Measurements from ENCODE around the gene AP5Z1. TPM values are rescaled to one million over a fixed set of nuclear protein-coding genes. Genes with fewer than 3 reads are reported as not detected.

Gene AP5Z1
- total RNA-seq, 1 experiment from 2014 or later, result 38.3 TPM

DNA sequence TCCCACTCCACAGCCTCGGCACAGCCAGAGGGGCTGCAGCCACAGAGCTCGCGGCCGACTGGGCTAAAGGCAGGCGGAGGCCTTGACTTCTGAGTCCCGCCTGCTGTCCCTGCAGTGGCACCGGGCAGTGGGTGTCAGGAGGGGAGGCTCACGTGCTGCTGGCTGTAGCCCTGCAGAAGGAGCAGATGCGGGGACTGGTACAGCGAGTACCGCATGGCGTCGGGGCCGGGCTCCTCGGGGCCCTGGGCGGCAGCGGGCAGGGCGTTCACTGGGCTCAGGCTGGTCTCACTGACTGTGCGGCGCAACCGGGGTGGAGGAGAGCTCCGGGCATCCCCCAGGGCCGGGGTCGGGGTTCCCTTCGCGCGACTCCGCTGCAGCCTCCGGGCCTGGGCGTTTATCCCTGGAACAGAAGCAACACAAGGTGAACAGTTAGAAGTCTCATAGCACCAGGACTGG lies 60.8 kb downstream of the AP5Z1 start:
- H3K79me1 ChIP-seq (ENCODE audit: insufficient read depth, low read depth, low read length, poor library complexity, severe bottlenecking), result no peaks in the 10 kb centered on the region
- DNase-seq, result no peak

More for the DNA sequence above, 60.8 kb downstream of the AP5Z1 start:
- H3K23me2 ChIP-seq (ENCODE audit: insufficient read length, low read depth, low read length, poor library complexity, severe bottlenecking), result no peaks in the 10 kb centered on the region
- no peak overlapping the region for H2BK15ac ChIP-seq (ENCODE audit: low read depth, low read length)
- no peaks in the 10 kb centered on the region for H3K4me1 ChIP-seq (ENCODE audit: insufficient read depth, low read length)
- no CpG with 5 or more reads among the region's 30 CpGs for WGBS (ENCODE audit: extremely low coverage, insufficient read length, low lambda C conversion rate)
- no peak overlapping the region for H3K4ac ChIP-seq (ENCODE audit: low read depth, low read length)
- no peaks in the 10 kb centered on the region for H3K27me3 ChIP-seq (ENCODE audit: insufficient read depth, low read length)
- H2AFZ ChIP-seq (ENCODE audit: low read length), result no peak overlapping the region
- no peak overlapping the region for H4K8ac ChIP-seq (replicated peaks; ENCODE audit: insufficient read length, low read depth, low read length)
- no peak overlapping the region for H3K18ac ChIP-seq (ENCODE audit: insufficient read length, low read depth, low read length)
- H3K56ac ChIP-seq (ENCODE audit: insufficient read length, low read depth, low read length), result no peak overlapping the region
- no peak overlapping the region for H3K4me2 ChIP-seq (ENCODE audit: insufficient read depth, insufficient read length, low read length)
- Mint-ChIP-seq H3K27me3 (ENCODE audit: low read depth) (no peaks in the 10 kb centered on the region; the same call in 1 of the 2 replicates), H3K4me3 (no peak overlapping the region), H3K27ac (no peak overlapping the region; a peak in 1 of 7 replicates), H3K9me3 (no peaks in the 10 kb centered on the region), H3K4me1 (peaks cover 0 to 7% of the 10 kb centered on the region in 2 experiments; a peak in 3 of 4 replicates), H3K36me3 (ENCODE audit: insufficient read depth in 1 of 3, low read depth in 3 of 3) (no peaks in the 10 kb centered on the region)
- H3T11ph ChIP-seq (ENCODE audit: low read length), result no peak overlapping the region
- no peak overlapping the region for H2BK12ac ChIP-seq (ENCODE audit: insufficient read length, low read depth, low read length)
- no peak overlapping the region for H2BK20ac ChIP-seq (ENCODE audit: low read depth, low read length, poor library complexity, severe bottlenecking)
- H4K5ac ChIP-seq (ENCODE audit: insufficient read length, low read depth, low read length), result no peak overlapping the region
- H2BK120ac ChIP-seq (ENCODE audit: low read depth, low read length, poor library complexity, severe bottlenecking), result no peak overlapping the region
- no peak overlapping the region for H4K91ac ChIP-seq (ENCODE audit: insufficient read length, low read depth, low read length)
- H2AK5ac ChIP-seq (ENCODE audit: insufficient read length, low read length), result no peak overlapping the region
- H3K9ac ChIP-seq (ENCODE audit: extremely low read depth, insufficient read length, low read length), result no peak overlapping the region
- TF ChIP-seq, protein P1, sequence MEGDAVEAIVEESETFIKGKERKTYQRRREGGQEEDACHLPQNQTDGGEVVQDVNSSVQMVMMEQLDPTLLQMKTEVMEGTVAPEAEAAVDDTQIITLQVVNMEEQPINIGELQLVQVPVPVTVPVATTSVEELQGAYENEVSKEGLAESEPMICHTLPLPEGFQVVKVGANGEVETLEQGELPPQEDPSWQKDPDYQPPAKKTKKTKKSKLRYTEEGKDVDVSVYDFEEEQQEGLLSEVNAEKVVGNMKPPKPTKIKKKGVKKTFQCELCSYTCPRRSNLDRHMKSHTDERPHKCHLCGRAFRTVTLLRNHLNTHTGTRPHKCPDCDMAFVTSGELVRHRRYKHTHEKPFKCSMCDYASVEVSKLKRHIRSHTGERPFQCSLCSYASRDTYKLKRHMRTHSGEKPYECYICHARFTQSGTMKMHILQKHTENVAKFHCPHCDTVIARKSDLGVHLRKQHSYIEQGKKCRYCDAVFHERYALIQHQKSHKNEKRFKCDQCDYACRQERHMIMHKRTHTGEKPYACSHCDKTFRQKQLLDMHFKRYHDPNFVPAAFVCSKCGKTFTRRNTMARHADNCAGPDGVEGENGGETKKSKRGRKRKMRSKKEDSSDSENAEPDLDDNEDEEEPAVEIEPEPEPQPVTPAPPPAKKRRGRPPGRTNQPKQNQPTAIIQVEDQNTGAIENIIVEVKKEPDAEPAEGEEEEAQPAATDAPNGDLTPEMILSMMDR (conservative IDR thresholded peaks at IDR 0.05), result no peak
- no peak overlapping the region; the same call in 1 of the 2 replicates for H3K14ac ChIP-seq (ENCODE audit: insufficient read depth, low read length)
- no peaks in the 10 kb centered on the region for H4K20me1 ChIP-seq (ENCODE audit: control insufficient read depth, insufficient read depth, insufficient read length)
- no peak overlapping the region for H3K23ac ChIP-seq (ENCODE audit: insufficient read length, low read depth, low read length)
- H3K27ac ChIP-seq (ENCODE audit: insufficient read length, low read depth, low read length), result no peak overlapping the region
- H3K79me2 ChIP-seq (ENCODE audit: insufficient read depth, low read length), result no peaks in the 10 kb centered on the region
- H3K9me3 ChIP-seq (ENCODE audit: control insufficient read depth, low read depth, low read length), result no peaks in the 10 kb centered on the region
- no peak overlapping the region for H2BK5ac ChIP-seq (ENCODE audit: insufficient read length, low read length)

Data from H9 (cell line).